Type B pancreatic cell (in vitro differentiated cells): ENCODE measurements around the gene ITGAL. TPM values are rescaled to one million over a fixed set of nuclear protein-coding genes. Genes with fewer than 3 reads are reported as not detected.

Source experiments
- DNase-seq: peaks from one replicate; pipeline ENCODE4 v3.0.0; 2021; ENCODE audit warnings: mixed read lengths; ENCODE audit not compliant: unreplicated experiment; ENCODE audit errors: extremely low spot score
- H3K27ac Mint-ChIP-seq: 2 replicates; pipeline ENCODE4 v1.8.0; 2021; ENCODE audit warnings: mild to moderate bottlenecking, mixed read lengths
- H3K27me3 Mint-ChIP-seq: 2 replicates; pipeline ENCODE4 v1.8.0; 2021; ENCODE audit warnings: mixed read lengths
- H3K36me3 Mint-ChIP-seq: 2 replicates; pipeline ENCODE4 v1.8.0; 2021; ENCODE audit warnings: mixed read lengths
- H3K4me1 Mint-ChIP-seq: one replicate; pipeline ENCODE4 v1.8.0; 2021; ENCODE audit warnings: mixed read lengths; ENCODE audit not compliant: unreplicated experiment
- H3K4me3 Mint-ChIP-seq: 2 replicates; pipeline ENCODE4 v1.8.0; 2021; ENCODE audit warnings: mild to moderate bottlenecking, mixed read lengths
- H3K9me3 Mint-ChIP-seq: 2 replicates; pipeline ENCODE4 v1.8.0; 2021; ENCODE audit warnings: mixed read lengths
- CTCF ChIP-seq: fragments of 200-600 bp; sonication (generic); conservative IDR thresholded peaks from 2 replicates; pipeline ENCODE4 v1.5.0; 2021; ENCODE audit warnings: antibody characterized with exemption, mild to moderate bottlenecking
- total RNA-seq: library from RNA; stranded (reverse); gene quantifications from 2 replicates; pipeline ENCODE4 v1.2.1, GENCODE V29; 2021; ENCODE audit warnings: low replicate concordance

ITGAL gene
- total RNA-seq, 1 donor from 2014 or later = 0.48 TPM

GRCh38 chr16:30444231-30445148 lies 28.1 kb upstream of the ITGAL start:
- no peak for DNase-seq
- H3K4me3 Mint-ChIP-seq = peak overlapping the region; percentile 88
- peaks cover 18% of the 10 kb centered on the region for H3K36me3 Mint-ChIP-seq
- H3K4me1 Mint-ChIP-seq = peaks cover 21% of the 10 kb centered on the region
- no peaks in the 10 kb centered on the region for H3K27me3 Mint-ChIP-seq
- H3K9me3 Mint-ChIP-seq = peaks cover 4% of the 10 kb centered on the region
- no peak for TF ChIP-seq CTCF
- H3K27ac Mint-ChIP-seq = peak overlapping the region; percentile 29

GRCh38 chr16:30445149-30445407 lies 27.5 kb upstream of the ITGAL start:
- Mint-ChIP-seq H3K27me3 (no peaks in the 10 kb centered on the region), H3K36me3 (peaks cover 18% of the 10 kb centered on the region), H3K27ac (peak overlapping the region; percentile 29), H3K4me3 (peak overlapping the region; percentile 88), H3K9me3 (peaks cover 4% of the 10 kb centered on the region), H3K4me1 (peaks cover 21% of the 10 kb centered on the region)
- DNase-seq = no peak
- no peak for TF ChIP-seq CTCF

- DNase-seq = peak; percentile 94
- Mint-ChIP-seq H3K9me3 (peaks cover 4% of the 10 kb centered on the region), H3K27me3 (no peaks in the 10 kb centered on the region), H3K4me3 (peak within 1 kb of the TSS; percentile 92), H3K27ac (peak within 1 kb of the TSS; percentile 87), H3K36me3 (peaks cover 18% of the 10 kb centered on the region), H3K4me1 (peaks cover 24% of the 10 kb centered on the region)
- peak; percentile 50 for TF ChIP-seq CTCF
Observed at GRCh38 chr16:30445408-30446202, 26.9 kb upstream of the ITGAL start, which contains the start of gene SEPHS2. Gene SEPHS2, minus strand, starts transcription at chr16:30445874. Its CDS starts 147 bp downstream, at chr16:30445727.

- Mint-ChIP-seq H3K4me3 (peak overlapping the region; percentile 92), H3K27ac (peak overlapping the region; percentile 87), H3K4me1 (peaks cover 25% of the 10 kb centered on the region), H3K27me3 (no peaks in the 10 kb centered on the region), H3K36me3 (peaks cover 18% of the 10 kb centered on the region), H3K9me3 (peaks cover 4% of the 10 kb centered on the region)
- no peak for TF ChIP-seq CTCF
- no peak for DNase-seq
Observed at GRCh38 chr16:30446203-30446595, 26.3 kb upstream of the ITGAL start.

GRCh38 chr16:30447512-30448226 lies 24.9 kb upstream of the ITGAL start:
- H3K27ac Mint-ChIP-seq = peak overlapping the region; percentile 82
- TF ChIP-seq CTCF = no peak
- peaks cover 4% of the 10 kb centered on the region for H3K9me3 Mint-ChIP-seq
- H3K4me1 Mint-ChIP-seq = peaks cover 31% of the 10 kb centered on the region
- DNase-seq = no peak
- peaks cover 18% of the 10 kb centered on the region for H3K36me3 Mint-ChIP-seq
- peak overlapping the region; percentile 66 for H3K4me3 Mint-ChIP-seq
- H3K27me3 Mint-ChIP-seq = no peaks in the 10 kb centered on the region
